ENCODE results near the gene CDH13. TPM values are rescaled to one million over a fixed set of nuclear protein-coding genes. Genes with fewer than 3 reads are reported as not detected.

CDH13 gene
- total and polyA plus RNA-seq, 2 experiments from 2014 or later = 2.9 to 4.8 TPM

DNA sequence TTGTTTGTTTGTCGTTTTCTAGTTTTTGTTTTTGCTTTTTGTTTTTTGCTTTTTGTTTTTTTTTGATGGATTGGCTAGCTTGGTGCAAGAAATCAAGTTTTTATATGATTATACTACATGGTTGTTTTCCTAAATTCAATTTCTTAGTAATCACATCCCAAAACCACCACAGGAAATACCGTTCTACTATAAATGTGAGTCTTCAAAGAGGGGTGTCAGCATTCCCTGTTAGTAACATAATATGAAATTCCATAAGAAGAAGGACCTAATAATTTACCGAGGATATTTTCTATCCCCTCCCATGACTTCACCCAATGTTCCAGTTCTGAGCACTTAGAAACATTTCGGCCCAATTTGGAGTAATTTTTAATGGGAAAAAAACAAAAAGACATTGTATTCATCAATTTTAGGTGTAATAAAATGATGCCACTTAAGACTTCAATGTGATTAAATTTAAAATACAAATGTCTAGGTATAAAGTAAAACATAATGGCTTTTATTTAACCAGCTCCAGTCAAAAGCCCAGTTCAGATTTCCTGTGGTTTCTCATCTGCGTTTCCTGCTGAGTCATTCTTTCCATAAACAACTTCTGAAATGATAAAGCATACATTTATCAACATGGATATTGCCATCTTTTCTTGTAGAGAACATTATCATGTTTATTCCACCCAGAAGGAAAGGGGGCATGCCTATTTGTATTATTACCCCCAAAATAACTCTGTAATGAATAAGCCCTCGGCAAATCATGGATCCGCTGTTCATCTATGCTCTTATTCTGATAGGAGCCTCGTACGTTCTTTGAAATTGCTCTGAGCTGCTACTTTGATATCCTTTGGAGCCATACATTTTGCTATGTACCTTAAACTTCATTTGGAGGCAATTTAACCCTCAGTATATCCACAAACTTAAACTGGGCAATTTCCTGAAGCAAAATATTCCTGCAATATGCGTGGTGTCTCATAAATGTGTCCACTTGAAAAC lies 1209.1 kb downstream of the CDH13 start:
- TF ChIP-seq, protein P1, sequence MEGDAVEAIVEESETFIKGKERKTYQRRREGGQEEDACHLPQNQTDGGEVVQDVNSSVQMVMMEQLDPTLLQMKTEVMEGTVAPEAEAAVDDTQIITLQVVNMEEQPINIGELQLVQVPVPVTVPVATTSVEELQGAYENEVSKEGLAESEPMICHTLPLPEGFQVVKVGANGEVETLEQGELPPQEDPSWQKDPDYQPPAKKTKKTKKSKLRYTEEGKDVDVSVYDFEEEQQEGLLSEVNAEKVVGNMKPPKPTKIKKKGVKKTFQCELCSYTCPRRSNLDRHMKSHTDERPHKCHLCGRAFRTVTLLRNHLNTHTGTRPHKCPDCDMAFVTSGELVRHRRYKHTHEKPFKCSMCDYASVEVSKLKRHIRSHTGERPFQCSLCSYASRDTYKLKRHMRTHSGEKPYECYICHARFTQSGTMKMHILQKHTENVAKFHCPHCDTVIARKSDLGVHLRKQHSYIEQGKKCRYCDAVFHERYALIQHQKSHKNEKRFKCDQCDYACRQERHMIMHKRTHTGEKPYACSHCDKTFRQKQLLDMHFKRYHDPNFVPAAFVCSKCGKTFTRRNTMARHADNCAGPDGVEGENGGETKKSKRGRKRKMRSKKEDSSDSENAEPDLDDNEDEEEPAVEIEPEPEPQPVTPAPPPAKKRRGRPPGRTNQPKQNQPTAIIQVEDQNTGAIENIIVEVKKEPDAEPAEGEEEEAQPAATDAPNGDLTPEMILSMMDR (IDR thresholded peaks at IDR 0.05; ENCODE audit: low read depth, low read length) = no peak
- Histone ChIP-seq H3K4me3 (no peak overlapping the region), H3K36me3 (no peaks in the 10 kb centered on the region), H3K4me1 (ENCODE audit: low read depth) (no peaks in the 10 kb centered on the region), H3K9me3 (ENCODE audit: low read depth) (no peaks in the 10 kb centered on the region), H3K27ac (no peak overlapping the region), H3K27me3 (no peaks in the 10 kb centered on the region)
- peak in 1 of 2 donors; percentile 84 for DNase-seq (ENCODE audit: low read depth in 1 of 2, low spot score in 1 of 2)

DNA sequence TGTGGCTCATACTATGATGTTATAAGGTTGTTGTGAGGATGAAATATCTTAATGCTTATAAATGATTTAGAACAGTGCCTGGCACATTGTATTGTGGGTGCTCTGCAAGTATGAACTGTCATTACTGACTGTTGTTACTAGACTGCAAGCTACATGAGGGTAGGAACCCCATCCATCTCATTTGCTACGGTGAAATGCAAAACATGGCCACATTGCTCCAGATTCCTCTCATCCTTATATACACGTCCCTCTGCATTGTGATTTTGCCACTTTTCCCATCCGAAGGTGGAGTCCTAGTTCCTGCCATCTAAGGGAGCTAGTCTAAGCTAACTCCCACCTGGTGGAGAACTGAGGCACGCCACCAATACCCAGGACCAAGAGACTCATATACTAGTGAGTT lies 1210.8 kb downstream of the CDH13 start:
- Histone ChIP-seq H3K4me3 (no peak overlapping the region), H3K27ac (no peak overlapping the region), H3K36me3 (no peaks in the 10 kb centered on the region), H3K27me3 (no peaks in the 10 kb centered on the region), H3K4me1 (ENCODE audit: low read depth) (peaks cover 1% of the 10 kb centered on the region), H3K9me3 (ENCODE audit: low read depth) (no peaks in the 10 kb centered on the region)
- DNase-seq (ENCODE audit: low read depth in 1 of 2, low spot score in 1 of 2) = no peak
- TF ChIP-seq, protein P1 (IDR thresholded peaks at IDR 0.05; ENCODE audit: low read depth, low read length) = no peak

DNA sequence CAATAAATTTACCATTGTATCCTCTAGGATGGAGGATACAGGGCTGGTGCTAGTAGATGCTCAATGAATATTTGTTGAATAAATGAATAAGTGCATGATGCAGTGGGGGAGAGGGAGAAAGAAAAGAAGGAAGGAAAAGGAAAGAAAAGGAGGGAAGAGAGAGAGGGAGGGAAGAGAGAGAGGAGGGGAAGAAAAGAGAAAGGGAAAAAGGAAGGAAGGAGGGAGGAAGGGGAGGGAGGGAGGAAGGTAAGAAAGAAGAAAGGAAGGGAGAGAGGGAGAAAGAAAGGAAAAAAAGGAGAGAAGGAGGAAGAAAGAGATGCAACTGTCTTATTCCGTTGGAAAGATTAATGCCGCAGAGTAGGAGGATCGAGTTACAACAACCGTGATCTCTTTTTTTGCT lies 1211.4 kb downstream of the CDH13 start:
- TF ChIP-seq, protein P1 (IDR thresholded peaks at IDR 0.05; ENCODE audit: low read depth, low read length) = no peak
- no peak for DNase-seq (ENCODE audit: low read depth in 1 of 2, low spot score in 1 of 2)

DNA sequence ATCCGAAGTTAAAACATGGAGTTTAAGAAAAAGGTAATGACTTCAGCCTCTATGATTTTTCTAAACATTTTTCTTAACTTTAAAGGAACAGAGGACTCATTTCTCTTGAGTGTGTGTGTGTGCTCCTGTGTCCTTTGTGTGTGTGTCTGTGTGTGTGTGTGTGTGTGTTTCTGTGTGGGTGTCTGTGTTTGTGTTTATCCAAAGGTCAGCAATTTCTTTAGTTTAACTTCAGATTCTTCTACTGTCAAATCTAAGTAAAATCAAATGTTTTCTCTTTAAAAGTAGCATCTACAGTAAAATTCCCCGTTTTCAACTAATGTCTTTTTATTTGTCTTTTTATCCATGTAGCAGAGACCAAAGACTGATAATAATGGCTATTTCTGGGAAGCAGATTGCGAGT lies 1212.8 kb downstream of the CDH13 start:
- H3K4me3 ChIP-seq = no peak overlapping the region
- no peaks in the 10 kb centered on the region for H3K9me3 ChIP-seq (ENCODE audit: low read depth)
- DNase-seq (ENCODE audit: low read depth in 1 of 2, low spot score in 1 of 2) = no peak
- no peaks in the 10 kb centered on the region for H3K27me3 ChIP-seq
- no peaks in the 10 kb centered on the region for H3K36me3 ChIP-seq
- H3K4me1 ChIP-seq (ENCODE audit: low read depth) = peaks cover 7% of the 10 kb centered on the region
- TF ChIP-seq, protein P1 (IDR thresholded peaks at IDR 0.05; ENCODE audit: low read depth, low read length) = no peak
- no peak overlapping the region for H3K27ac ChIP-seq

More for the DNA sequence above, 1211.4 kb downstream of the CDH13 start:
- Histone ChIP-seq H3K4me1 (ENCODE audit: low read depth) (peaks cover 7% of the 10 kb centered on the region), H3K4me3 (no peak overlapping the region), H3K9me3 (ENCODE audit: low read depth) (no peaks in the 10 kb centered on the region), H3K27ac (no peak overlapping the region), H3K27me3 (no peaks in the 10 kb centered on the region), H3K36me3 (no peaks in the 10 kb centered on the region)

DNA sequence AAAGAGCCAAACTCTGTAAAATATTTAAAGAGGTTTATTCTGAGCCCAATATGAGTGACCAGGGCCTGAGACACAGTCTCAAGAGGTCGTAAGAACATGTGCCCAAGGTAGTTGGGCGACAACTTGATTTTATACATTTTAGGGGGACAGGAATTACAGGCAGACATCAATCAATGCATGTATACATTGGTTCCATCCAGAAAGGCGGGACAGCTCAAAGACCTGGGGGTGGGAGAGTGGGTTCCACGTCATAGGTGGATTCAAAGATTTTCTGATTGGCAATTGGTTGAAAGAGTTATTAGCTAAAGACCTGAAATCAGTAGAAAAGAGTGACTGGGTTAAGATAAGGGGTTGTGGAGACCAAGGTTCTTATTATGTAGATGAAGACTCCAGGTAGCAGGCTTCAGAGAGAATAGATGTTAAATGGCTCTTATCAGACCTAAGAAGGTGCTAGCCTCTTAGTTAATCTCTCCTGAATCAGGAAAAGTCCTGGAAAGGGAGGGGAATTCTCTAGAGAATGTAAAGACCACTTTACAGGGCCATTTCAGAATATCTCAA lies 1213.4 kb downstream of the CDH13 start:
- DNase-seq (ENCODE audit: low read depth in 1 of 2, low spot score in 1 of 2) = no peak
- H3K27ac ChIP-seq = no peak overlapping the region
- no peaks in the 10 kb centered on the region for H3K27me3 ChIP-seq
- no peak overlapping the region for H3K4me3 ChIP-seq
- H3K9me3 ChIP-seq (ENCODE audit: low read depth) = no peaks in the 10 kb centered on the region
- H3K4me1 ChIP-seq (ENCODE audit: low read depth) = peaks cover 7% of the 10 kb centered on the region
- H3K36me3 ChIP-seq = no peaks in the 10 kb centered on the region
- TF ChIP-seq, protein P1 (IDR thresholded peaks at IDR 0.05; ENCODE audit: low read depth, low read length) = no peak

Measured in cardiac muscle cell (in vitro differentiated cells and primary cell).